Gastrocnemius medialis (tissue), 4 donors: Measurements from ENCODE around the gene PPM1M. TPM values are rescaled to one million over a fixed set of nuclear protein-coding genes. Genes with fewer than 3 reads are reported as not detected.

ENCODE experiments used
- ATAC-seq, 2 donors: fragments of 150-250 bp; one replicate each; pipeline ENCODE4 v1.9.1; 2016
- DNase-seq, 2 donors: peaks; one replicate each; pipeline ENCODE4 v3.0.0-alpha.2; 2019
- H3K27ac ChIP-seq, 4 donors: fragments of 200-600 bp; sonication (generic); 1 replicate in 1 of 4; 2 replicates in 3 of 4; pipeline ENCODE4 v1.5.1; 2016 to 2018; ENCODE audit warnings: mild to moderate bottlenecking in 2 of 4, moderate library complexity in 1 of 4
- H3K27me3 ChIP-seq, 3 donors: fragments of 200-600 bp; sonication (generic) in 2 of 3; 1 replicate in 1 of 3; 2 replicates in 2 of 3; pipeline versions ENCODE4 v1.5.1 to v1.6.0; 2016 to 2019; ENCODE audit warnings: mild to moderate bottlenecking in 1 of 3, moderate library complexity in 1 of 3
- H3K36me3 ChIP-seq, 2 donors: fragments of 200-600 bp; sonication (generic) in 1 of 2; one replicate each; pipeline ENCODE4 v1.5.1; 2017 to 2018
- H3K4me1 ChIP-seq, 2 donors: fragments of 200-600 bp; sonication (generic) in 1 of 2; one replicate each; pipeline ENCODE4 v1.5.1; 2016 to 2017; ENCODE audit warnings: mild to moderate bottlenecking in 2 of 2
- H3K4me3 ChIP-seq, 4 donors: fragments of 200-600 bp; sonication (generic) in 3 of 4; 1 replicate in 1 of 4; 2 replicates in 3 of 4; pipeline ENCODE4 v1.5.1; 2016 to 2019; ENCODE audit warnings: mild to moderate bottlenecking in 2 of 4
- H3K9me3 ChIP-seq, 3 donors: fragments of 200-600 bp; sonication (generic) in 2 of 3; 1 replicate in 1 of 3; 2 replicates in 2 of 3; pipeline ENCODE4 v1.5.1; 2016 to 2019
- CTCF ChIP-seq, 5 experiments: fragments of 450-650 bp in 3 of 5; fragments of 200-600 bp in 2 of 5; sonication (generic) in 2 of 5; IDR thresholded peaks in 4 of 5; conservative IDR thresholded peaks in 1 of 5; 1 replicate in 4 of 5; 2 replicates in 1 of 5; pipeline ENCODE4 v1.5.1; 2016 to 2019; ENCODE audit warnings: antibody characterized with exemption in 5 of 5, mild to moderate bottlenecking in 3 of 5, moderate library complexity in 3 of 5
- POLR2A ChIP-seq, 2 donors: fragments of 450-650 bp; IDR thresholded peaks; one replicate each; pipeline ENCODE4 v1.6.1; 2017; ENCODE audit warnings: antibody characterized with exemption in 2 of 2, mild to moderate bottlenecking in 2 of 2, moderate library complexity in 2 of 2
- in situ Hi-C, 4 donors: fragments of 200-750 bp; cut with MboI; loops; one replicate each; pipeline versions ENCODE4 v1.15.0 to v1.8.0; 2017; ENCODE audit warnings: low sequenced_read_pairs in 4 of 4
- intact Hi-C: fragments of 100-400 bp; cut with DNase I; formaldehyde crosslinking; loops from one replicate; pipeline ENCODE4 v1.15.1; 2023; ENCODE audit warnings: low total_unique reads
- total RNA-seq, 4 donors: library from RNA; depleted of rRNA; stranded (reverse); fragments of >200 nt; gene quantifications; one replicate each; pipeline versions ENCODE4 v1.1.0 to v1.2.3, GENCODE V29; 2016

Gene PPM1M
- total RNA-seq, 4 donors from 2014 or later: 0.97 to 5.2 (median 3.5) TPM

GRCh38 chr3:52202384-52203077 is 43.0 kb upstream of the PPM1M start:
- no peaks in the 10 kb centered on the region for H3K9me3 ChIP-seq
- DNase-seq (no peak), ATAC-seq (no peak)
- no peaks in the 10 kb centered on the region for H3K27me3 ChIP-seq
- peaks cover 4 to 81% of the 10 kb centered on the region in 2 donors for H3K36me3 ChIP-seq
- H3K4me3 ChIP-seq: no peak overlapping the region
- intact Hi-C loops: no loop called here
- no peak overlapping the region for H3K27ac ChIP-seq
- H3K4me1 ChIP-seq: peaks cover 21 to 22% of the 10 kb centered on the region in 2 donors
- TF ChIP-seq POLR2A (IDR thresholded peaks at IDR 0.05) (no peak), CTCF (IDR thresholded peaks at IDR 0.05 in 4 of 5, conservative IDR thresholded peaks at IDR 0.05 in 1 of 5) (no peak)
- in situ Hi-C loops: no loop called here

GRCh38 chr3:52203701-52204100 is 41.9 kb upstream of the PPM1M start:
- Histone ChIP-seq H3K27me3 (no peaks in the 10 kb centered on the region), H3K27ac (no peak overlapping the region), H3K9me3 (no peaks in the 10 kb centered on the region), H3K36me3 (peaks cover 4 to 93% of the 10 kb centered on the region in 2 donors), H3K4me3 (no peak overlapping the region), H3K4me1 (peaks cover 17% of the 10 kb centered on the region in 2 donors)
- no peak for DNase-seq
- ATAC-seq: no peak
- intact Hi-C loops (no loop called here), in situ Hi-C loops (no loop called here)
- no peak for TF ChIP-seq POLR2A (IDR thresholded peaks at IDR 0.05)
- TF ChIP-seq CTCF (IDR thresholded peaks at IDR 0.05 in 4 of 5, conservative IDR thresholded peaks at IDR 0.05 in 1 of 5): no peak

- H3K4me1 ChIP-seq: peaks cover 9% of the 10 kb centered on the region in 2 donors
- intact Hi-C loops: no loop called here
- H3K27ac ChIP-seq: no peak overlapping the region
- H3K36me3 ChIP-seq: peaks cover 9 to 97% of the 10 kb centered on the region in 2 donors
- in situ Hi-C loops: no loop called here
- DNase-seq (no peak), ATAC-seq (no peak)
- TF ChIP-seq CTCF (IDR thresholded peaks at IDR 0.05 in 4 of 5, conservative IDR thresholded peaks at IDR 0.05 in 1 of 5) (no peak), POLR2A (IDR thresholded peaks at IDR 0.05) (no peak)
- H3K27me3 ChIP-seq: no peaks in the 10 kb centered on the region
- H3K4me3 ChIP-seq: no peak overlapping the region
- no peaks in the 10 kb centered on the region for H3K9me3 ChIP-seq
Measured at GRCh38 chr3:52204337-52205073, 41.1 kb upstream of the PPM1M start.

- intact Hi-C loops: no loop called here
- Histone ChIP-seq H3K9me3 (no peaks in the 10 kb centered on the region), H3K36me3 (peaks cover 9 to 98% of the 10 kb centered on the region in 2 donors), H3K4me3 (no peak overlapping the region), H3K27me3 (no peaks in the 10 kb centered on the region), H3K4me1 (no peaks in the 10 kb centered on the region), H3K27ac (peak overlapping the region in 2 of 4 donors; percentile 22 to 28)
- DNase-seq (no peak), ATAC-seq (peak in 1 of 2 donors; percentile 39)
- no peak for TF ChIP-seq POLR2A (IDR thresholded peaks at IDR 0.05)
- no peak for TF ChIP-seq CTCF (IDR thresholded peaks at IDR 0.05 in 4 of 5, conservative IDR thresholded peaks at IDR 0.05 in 1 of 5)
- in situ Hi-C loops: no loop called here
Measured at GRCh38 chr3:52205727-52206372, 39.7 kb upstream of the PPM1M start.
